Fibroblast of lung (primary cell): ENCODE measurements around the gene PFKFB3.

ENCODE experiments used
- CTCF ChIP-seq, 2 donors: IDR thresholded peaks in 1 of 2; conservative IDR thresholded peaks in 1 of 2; 1 replicate in 1 of 2; 2 replicates in 1 of 2; pipeline ENCODE4 v1.5.1; 2011 to 2012; ENCODE audit warnings: low read length in 2 of 2, control low read depth in 1 of 2, inconsistent platforms in 1 of 2, low read depth in 1 of 2, mild to moderate bottlenecking in 1 of 2
- EZH2 ChIP-seq: IDR thresholded peaks from 2 replicates; pipeline ENCODE4 v1.5.1; 2012; ENCODE audit warnings: low read length, control low read depth, mild to moderate bottlenecking; ENCODE audit errors: missing control alignments

DNA sequence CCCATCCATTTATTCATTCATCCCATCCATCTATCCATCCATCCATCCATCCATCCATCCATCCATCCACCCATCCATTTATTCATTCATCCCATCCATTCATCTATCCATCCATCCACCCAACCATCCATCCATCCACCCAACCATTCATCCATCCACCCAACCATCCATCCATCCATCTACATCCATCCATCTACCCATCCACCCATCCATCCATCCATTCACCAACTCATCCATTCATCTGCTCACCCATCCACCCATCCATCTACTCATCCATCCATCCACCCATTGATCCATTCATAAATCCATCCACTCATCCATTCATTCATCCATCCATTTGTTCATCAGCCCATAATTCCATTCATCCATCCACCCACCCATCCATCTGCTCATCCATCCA is 56.4 kb downstream of the PFKFB3 start:
- TF ChIP-seq EZH2 (no peak), CTCF (conservative IDR thresholded peaks at IDR 0.05 in 1 of 2, IDR thresholded peaks at IDR 0.05 in 1 of 2; ENCODE audit: low read depth in 1 of 2, low read length in 2 of 2) (no peak)
